Chondrocyte (in vitro differentiated cells): Measurements from ENCODE around the gene TNS4. TPM values are rescaled to one million over a fixed set of nuclear protein-coding genes. Genes with fewer than 3 reads are reported as not detected.
A peak's percentile ranks its signal among the peaks of the same experiment; 100 is the strongest.

ENCODE experiments used
- DNase-seq: peaks from one replicate; pipeline ENCODE4 v3.0.0; 2021; ENCODE audit warnings: mixed read lengths, low spot score
- H3K27ac Mint-ChIP-seq: one replicate; pipeline ENCODE4 v1.8.0; 2021; ENCODE audit warnings: mild to moderate bottlenecking, moderate library complexity, mixed read lengths; ENCODE audit not compliant: unreplicated experiment
- H3K27me3 Mint-ChIP-seq: 2 replicates; pipeline ENCODE4 v1.8.0; 2021; ENCODE audit warnings: low read depth, mixed read lengths
- H3K36me3 Mint-ChIP-seq: 2 replicates; pipeline ENCODE4 v1.8.0; 2021; ENCODE audit warnings: low read depth, mixed read lengths
- H3K4me1 Mint-ChIP-seq: 2 replicates; pipeline ENCODE4 v1.8.0; 2021; ENCODE audit warnings: low read depth, mild to moderate bottlenecking, mixed read lengths
- H3K4me3 Mint-ChIP-seq: one replicate; pipeline ENCODE4 v1.8.0; 2021; ENCODE audit warnings: mild to moderate bottlenecking, moderate library complexity, mixed read lengths; ENCODE audit not compliant: unreplicated experiment
- H3K9me3 Mint-ChIP-seq: 2 replicates; pipeline ENCODE4 v1.8.0; 2021; ENCODE audit warnings: low read depth, mixed read lengths
- CTCF ChIP-seq: fragments of 200-600 bp; sonication (generic); IDR thresholded peaks from 2 replicates; pipeline ENCODE4 v1.5.0; 2021; ENCODE audit warnings: antibody characterized with exemption, mild to moderate bottlenecking, moderate library complexity
- total RNA-seq: library from RNA; stranded (reverse); gene quantifications from 3 replicates; pipeline ENCODE4 v1.2.1, GENCODE V29; 2021

TNS4 gene
- total RNA-seq, 1 donor from 2014 or later, result not detected

- DNase-seq, result no peak
- Mint-ChIP-seq H3K4me3 (no peak overlapping the region), H3K36me3 (no peaks in the 10 kb centered on the region), H3K27ac (no peak overlapping the region), H3K4me1 (peaks cover 39% of the 10 kb centered on the region), H3K9me3 (no peaks in the 10 kb centered on the region), H3K27me3 (no peaks in the 10 kb centered on the region)
- no peak for TF ChIP-seq CTCF
Measured at GRCh38 chr17:40473573-40474365, 27.7 kb downstream of the TNS4 start.

DNA sequence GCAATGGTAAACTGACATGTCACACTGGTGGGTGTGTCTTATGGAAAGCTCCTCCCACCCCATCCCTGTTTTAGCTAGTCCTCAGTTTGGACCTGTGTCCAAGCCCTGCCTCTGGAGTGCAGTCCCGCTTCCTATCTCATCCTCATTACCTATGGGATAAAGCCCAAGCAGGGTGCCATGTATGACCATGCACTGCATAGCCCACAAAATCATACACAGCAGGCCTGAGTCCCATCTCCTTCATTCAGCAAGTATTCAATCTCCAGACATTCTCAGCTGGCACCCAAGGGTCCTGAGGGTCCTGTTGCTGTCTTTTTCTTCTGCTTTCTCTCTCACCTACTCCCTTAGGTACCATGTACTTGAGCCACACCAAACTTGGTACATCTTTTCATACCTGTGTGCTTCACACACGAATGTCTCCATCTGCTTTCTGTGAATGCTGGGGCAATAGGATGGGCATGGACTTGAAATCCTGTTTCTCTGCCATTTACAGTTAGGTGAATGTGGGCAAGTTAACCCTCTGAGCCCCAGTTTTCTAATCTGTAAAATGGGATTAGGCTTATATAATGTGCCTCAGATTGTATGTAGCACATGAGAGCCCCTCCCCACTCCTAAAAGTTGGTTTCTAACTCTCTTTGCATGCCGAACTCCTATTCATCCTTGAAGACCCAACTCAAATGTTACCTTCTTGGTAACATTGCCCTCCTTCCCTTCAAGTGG lies 28.5 kb downstream of the TNS4 start:
- no peak for DNase-seq
- Mint-ChIP-seq H3K9me3 (no peaks in the 10 kb centered on the region), H3K4me3 (no peak overlapping the region), H3K36me3 (no peaks in the 10 kb centered on the region), H3K27me3 (no peaks in the 10 kb centered on the region), H3K27ac (no peak overlapping the region), H3K4me1 (peaks cover 39% of the 10 kb centered on the region)
- TF ChIP-seq CTCF, result no peak

DNA sequence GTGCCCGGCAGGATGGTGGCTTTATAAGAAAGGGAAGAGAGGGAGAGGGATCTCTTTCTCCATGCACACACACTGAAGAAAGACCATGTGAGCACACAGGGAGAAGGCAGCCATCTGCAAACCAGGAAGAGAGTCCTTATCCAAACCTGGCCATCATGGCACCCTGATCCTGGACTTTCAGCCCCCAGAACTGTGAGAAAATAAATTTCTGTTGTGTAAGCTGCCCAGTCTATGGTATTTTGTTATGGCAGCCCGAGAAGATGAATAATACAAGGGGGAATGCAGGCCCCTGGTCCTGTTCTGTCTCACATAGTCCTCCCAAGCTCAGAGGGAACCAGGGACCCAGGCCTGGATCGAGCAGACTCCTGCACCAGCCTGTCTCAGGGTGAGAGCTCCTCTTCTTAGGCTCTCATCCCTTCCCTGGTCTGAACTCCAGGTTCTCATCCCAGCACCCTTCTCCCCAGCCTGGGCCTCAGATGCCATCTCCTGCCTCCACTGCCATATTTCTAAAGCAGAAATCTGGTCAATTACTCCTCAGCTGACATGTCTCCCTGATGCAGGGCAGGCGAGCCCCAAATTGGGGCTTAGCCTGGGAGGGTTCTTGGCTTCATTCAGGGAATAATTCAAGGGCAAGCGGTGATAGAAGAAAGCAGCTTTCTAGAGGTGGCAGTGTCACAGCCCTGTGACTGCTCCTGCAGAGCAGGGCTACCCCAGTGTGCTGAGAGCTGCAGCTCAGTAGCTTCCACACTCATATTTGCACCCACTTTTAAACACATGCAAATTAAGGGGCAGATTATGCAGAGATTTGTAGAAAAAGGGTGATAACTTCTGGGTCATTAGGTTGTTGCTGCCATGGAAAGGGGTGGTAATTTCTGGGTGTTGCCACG lies 29.3 kb downstream of the TNS4 start:
- H3K4me3 Mint-ChIP-seq, result no peak overlapping the region
- no peaks in the 10 kb centered on the region for H3K27me3 Mint-ChIP-seq
- H3K9me3 Mint-ChIP-seq, result no peaks in the 10 kb centered on the region
- H3K27ac Mint-ChIP-seq, result peak overlapping the region; percentile 69
- TF ChIP-seq CTCF, result no peak
- H3K36me3 Mint-ChIP-seq, result no peaks in the 10 kb centered on the region
- H3K4me1 Mint-ChIP-seq, result peaks cover 39% of the 10 kb centered on the region
- no peak for DNase-seq

DNA sequence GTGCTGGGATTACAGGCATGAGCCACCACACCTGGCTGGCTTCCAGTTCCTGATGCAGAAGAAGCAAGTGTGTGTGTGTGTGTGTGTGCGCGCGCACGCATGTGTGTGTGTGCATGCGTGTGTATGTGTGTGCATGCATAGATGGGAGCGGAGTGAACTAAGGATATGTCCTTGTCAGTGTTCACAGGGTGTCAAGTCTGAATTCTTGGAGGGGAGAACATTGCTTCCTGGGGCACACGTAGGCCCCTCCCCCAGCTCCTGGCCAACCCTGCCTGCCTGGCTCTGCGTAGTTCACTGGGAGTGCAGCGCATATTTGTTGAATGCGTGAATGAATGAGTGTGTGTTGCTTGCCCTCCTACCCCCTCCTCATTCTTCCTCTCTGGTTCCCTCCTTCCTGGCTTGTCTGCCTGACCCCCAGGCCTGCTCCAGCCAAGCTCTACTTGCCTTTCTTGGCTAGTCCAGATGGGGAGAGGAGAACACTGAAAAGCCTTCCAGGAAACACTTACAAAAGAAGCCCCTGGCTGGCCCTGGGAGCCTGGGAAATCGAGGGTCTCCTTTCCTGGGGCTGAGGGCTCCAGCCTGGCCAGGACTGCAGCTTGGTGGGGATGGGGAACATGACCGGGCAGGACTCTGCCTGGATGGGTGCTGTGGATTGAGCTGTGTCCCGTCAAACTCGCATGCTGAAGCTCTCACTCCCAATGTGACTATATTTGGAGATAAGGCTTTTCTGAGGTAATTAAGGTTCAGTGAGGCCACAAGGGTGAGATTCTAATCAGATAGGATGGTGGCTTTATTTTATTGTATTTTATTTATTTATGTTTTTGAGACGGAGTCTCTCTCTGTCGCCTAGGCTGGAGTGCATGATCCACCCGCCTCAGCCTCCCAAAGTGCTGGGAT lies 30.2 kb downstream of the TNS4 start:
- peak overlapping the region; percentile 12 for H3K27ac Mint-ChIP-seq
- no peaks in the 10 kb centered on the region for H3K36me3 Mint-ChIP-seq
- DNase-seq, result no peak
- H3K9me3 Mint-ChIP-seq, result no peaks in the 10 kb centered on the region
- no peak overlapping the region for H3K4me3 Mint-ChIP-seq
- H3K4me1 Mint-ChIP-seq, result peaks cover 37% of the 10 kb centered on the region
- no peaks in the 10 kb centered on the region for H3K27me3 Mint-ChIP-seq
- no peak for TF ChIP-seq CTCF
